ENCODE measurements around the gene OXNAD1. TPM values are rescaled to one million over a fixed set of nuclear protein-coding genes. Genes with fewer than 3 reads are reported as not detected.

Gene OXNAD1
- polyA plus RNA-seq, 1 of the 3 experiments (the other 2 are of a cell fraction) = 6.9 TPM

- Histone ChIP-seq H3K4me3 (ENCODE audit: low read depth in 2 of 2, low read length in 1 of 2) (no peak overlapping the region), H3K79me2 (ENCODE audit: insufficient read depth) (no peaks in the 10 kb centered on the region), H2AFZ (ENCODE audit: low read depth) (no peak overlapping the region), H3K36me3 (replicated peaks in 1 of 2; ENCODE audit: control insufficient read depth in 1 of 2, insufficient read depth in 2 of 2, low read length in 1 of 2) (peaks cover 0 to 4% of the 10 kb centered on the region in 2 experiments), H3K9ac (no peak overlapping the region), H3K9me2 (no peaks in the 10 kb centered on the region), H3K4me1 (ENCODE audit: control insufficient read depth in 1 of 2, insufficient read depth in 2 of 2, low read depth in 1 of 2, low read length in 1 of 2) (no peaks in the 10 kb centered on the region), H3K27ac (ENCODE audit: low read depth in 2 of 2, low read length in 1 of 2) (no peak overlapping the region), H3K27me3 (ENCODE audit: insufficient read depth) (no peaks in the 10 kb centered on the region), H4K20me1 (ENCODE audit: insufficient read depth) (no peaks in the 10 kb centered on the region), H3K9me3 (no peaks in the 10 kb centered on the region), H3F3A (replicated peaks; ENCODE audit: insufficient read depth) (no peaks in the 10 kb centered on the region), H3K4me2 (no peak overlapping the region)
- 95% methylated on average over 2 of the region's 2 CpGs for WGBS (ENCODE audit: low lambda C conversion rate)
- ChIA-PET CTCF (no interaction called here), POLR2A (no interaction called here)
- no peak for DNase-seq
- TF ChIP-seq SIN3A (IDR thresholded peaks at IDR 0.05; ENCODE audit: borderline replicate concordance, low read depth, low read length) = no peak
- TF ChIP-seq FOSL2 (IDR thresholded peaks at IDR 0.05; ENCODE audit: borderline replicate concordance, low read depth) = no peak
- no peak for TF ChIP-seq RCOR1 (IDR thresholded peaks at IDR 0.05; ENCODE audit: low read length)
- no peak for TF ChIP-seq JUND (IDR thresholded peaks at IDR 0.05)
- TF ChIP-seq TCF12 (IDR thresholded peaks at IDR 0.05) = no peak
These were observed 40.7 kb upstream of the OXNAD1 start for GRCh38 chr3:16224325-16224724.

GRCh38 chr3:16227566-16227965, 37.4 kb upstream of the OXNAD1 start:
- DNase-seq = no peak
- 25% methylated on average over 1 of the region's 1 CpG for WGBS (ENCODE audit: low lambda C conversion rate)
- Histone ChIP-seq H3K9ac (no peak overlapping the region), H3K4me3 (ENCODE audit: low read depth in 2 of 2, low read length in 1 of 2) (no peak overlapping the region), H3K79me2 (ENCODE audit: insufficient read depth) (no peaks in the 10 kb centered on the region), H3K4me1 (ENCODE audit: control insufficient read depth in 1 of 2, insufficient read depth in 2 of 2, low read depth in 1 of 2, low read length in 1 of 2) (no peaks in the 10 kb centered on the region), H3K27ac (ENCODE audit: low read depth in 2 of 2, low read length in 1 of 2) (no peak overlapping the region), H3K9me2 (no peaks in the 10 kb centered on the region), H3F3A (replicated peaks; ENCODE audit: insufficient read depth) (no peaks in the 10 kb centered on the region), H3K36me3 (replicated peaks in 1 of 2; ENCODE audit: control insufficient read depth in 1 of 2, insufficient read depth in 2 of 2, low read length in 1 of 2) (peaks cover 0 to 4% of the 10 kb centered on the region in 2 experiments), H3K27me3 (ENCODE audit: insufficient read depth) (no peaks in the 10 kb centered on the region), H4K20me1 (ENCODE audit: insufficient read depth) (no peaks in the 10 kb centered on the region), H3K4me2 (no peak overlapping the region), H2AFZ (ENCODE audit: low read depth) (no peak overlapping the region), H3K9me3 (no peaks in the 10 kb centered on the region)
- POLR2A ChIA-PET = no interaction called here
- CTCF ChIA-PET = interaction anchor here (0.8 kb wide), 1 partner anchor 178 kb away, joined by 3 read pairs; no protein-coding TSS in a partner anchor
- TF ChIP-seq TCF12 (IDR thresholded peaks at IDR 0.05) = no peak
- no peak for TF ChIP-seq CHD2 (IDR thresholded peaks at IDR 0.05; ENCODE audit: low read length, partially characterized antibody)
- TF ChIP-seq PBX3 (IDR thresholded peaks at IDR 0.05) = no peak
- TF ChIP-seq SIN3A (IDR thresholded peaks at IDR 0.05; ENCODE audit: borderline replicate concordance, low read depth, low read length) = no peak
- no peak for TF ChIP-seq JUND (IDR thresholded peaks at IDR 0.05)
- TF ChIP-seq TEAD4 (IDR thresholded peaks at IDR 0.05; ENCODE audit: borderline replicate concordance, insufficient read depth) = no peak
- no peak for TF ChIP-seq SMC3 (IDR thresholded peaks at IDR 0.05; ENCODE audit: low read depth, low read length)
- no peak for TF ChIP-seq FOXJ3 (CRISPR knock-in tag; IDR thresholded peaks at IDR 0.05)
- no peak for TF ChIP-seq FOXM1 (IDR thresholded peaks at IDR 0.05; ENCODE audit: low read depth)
- no peak for TF ChIP-seq GABPA (IDR thresholded peaks at IDR 0.05; ENCODE audit: low read depth)
- TF ChIP-seq EP300 (IDR thresholded peaks at IDR 0.05; ENCODE audit: borderline replicate concordance in 1 of 2, low read depth in 1 of 2, low read length in 1 of 2) = no peak

GRCh38 chr3:16229681-16230080, 35.3 kb upstream of the OXNAD1 start:
- no peaks in the 10 kb centered on the region for H3K79me2 ChIP-seq (ENCODE audit: insufficient read depth)
- no peaks in the 10 kb centered on the region for H3K4me1 ChIP-seq (ENCODE audit: control insufficient read depth in 1 of 2, insufficient read depth in 2 of 2, low read depth in 1 of 2, low read length in 1 of 2)
- POLR2A ChIA-PET = no interaction called here
- CTCF ChIA-PET = no interaction called here
- H3K9ac ChIP-seq = no peak overlapping the region
- no peaks in the 10 kb centered on the region for H3K27me3 ChIP-seq (ENCODE audit: insufficient read depth)
- no peaks in the 10 kb centered on the region for H3K9me2 ChIP-seq
- no peaks in the 10 kb centered on the region for H3K9me3 ChIP-seq
- H3K4me3 ChIP-seq (ENCODE audit: low read depth in 2 of 2, low read length in 1 of 2) = no peak overlapping the region
- no peak overlapping the region for H2AFZ ChIP-seq (ENCODE audit: low read depth)
- no peak overlapping the region for H3K27ac ChIP-seq (ENCODE audit: low read depth in 2 of 2, low read length in 1 of 2)
- peaks cover 0 to 4% of the 10 kb centered on the region in 2 experiments for H3K36me3 ChIP-seq (replicated peaks in 1 of 2; ENCODE audit: control insufficient read depth in 1 of 2, insufficient read depth in 2 of 2, low read length in 1 of 2)
- H3K4me2 ChIP-seq = no peak overlapping the region
- DNase-seq = no peak
- H3F3A ChIP-seq (replicated peaks; ENCODE audit: insufficient read depth) = no peaks in the 10 kb centered on the region
- no peaks in the 10 kb centered on the region for H4K20me1 ChIP-seq (ENCODE audit: insufficient read depth)
- no peak for TF ChIP-seq MXI1 (IDR thresholded peaks at IDR 0.05; ENCODE audit: low read depth, low read length)
- TF ChIP-seq RCOR1 (IDR thresholded peaks at IDR 0.05; ENCODE audit: low read length) = no peak
- TF ChIP-seq USF1 (IDR thresholded peaks at IDR 0.05; ENCODE audit: borderline replicate concordance, low read depth) = no peak
- no peak for TF ChIP-seq TEAD4 (IDR thresholded peaks at IDR 0.05; ENCODE audit: borderline replicate concordance, insufficient read depth)
- no peak for TF ChIP-seq FOSL2 (IDR thresholded peaks at IDR 0.05; ENCODE audit: borderline replicate concordance, low read depth)
- no peak for TF ChIP-seq RAD21 (IDR thresholded peaks at IDR 0.05; ENCODE audit: low read length)
- no peak for TF ChIP-seq SIN3A (IDR thresholded peaks at IDR 0.05; ENCODE audit: borderline replicate concordance, low read depth, low read length)
- no peak for TF ChIP-seq RXRA (IDR thresholded peaks at IDR 0.05; ENCODE audit: borderline replicate concordance, low read depth)
- TF ChIP-seq EP300 (IDR thresholded peaks at IDR 0.05; ENCODE audit: borderline replicate concordance in 1 of 2, low read depth in 1 of 2, low read length in 1 of 2) = no peak
- TF ChIP-seq GATA2 (CRISPR knock-in tag; IDR thresholded peaks at IDR 0.05) = no peak
- no peak for TF ChIP-seq TAF1 (IDR thresholded peaks at IDR 0.05; ENCODE audit: borderline replicate concordance, low read depth, low read length)
- no peak for TF ChIP-seq MAX (IDR thresholded peaks at IDR 0.05; ENCODE audit: low read depth)
- no peak for TF ChIP-seq TCF12 (IDR thresholded peaks at IDR 0.05)
- TF ChIP-seq YY1 (IDR thresholded peaks at IDR 0.05; ENCODE audit: low read depth) = no peak
- no peak for TF ChIP-seq NFIC (IDR thresholded peaks at IDR 0.05; ENCODE audit: borderline replicate concordance)
- TF ChIP-seq MEF2A (IDR thresholded peaks at IDR 0.05; ENCODE audit: borderline replicate concordance, low read depth) = no peak
- TF ChIP-seq POLR2AphosphoS5 (IDR thresholded peaks at IDR 0.05; ENCODE audit: low read depth, low read length) = no peak
